Measurements from ENCODE around the gene ARMC8. TPM values are rescaled to one million over a fixed set of nuclear protein-coding genes. Genes with fewer than 3 reads are reported as not detected.

Gene ARMC8
- total RNA-seq, 1 donor from 2014 or later = 42.5 TPM

GRCh38 chr3:138188013-138188730 lies 1.1 kb downstream of the ARMC8 start:
- no peak for TF ChIP-seq CTCF (IDR thresholded peaks at IDR 0.05; ENCODE audit: insufficient read depth, low read length, poor library complexity, severe bottlenecking)
- Histone ChIP-seq H3K27me3 (ENCODE audit: control insufficient read depth, insufficient read depth, low read length) (no peaks in the 10 kb centered on the region), H3K36me3 (ENCODE audit: control insufficient read depth, insufficient read depth, low read length) (no peaks in the 10 kb centered on the region), H3K4me3 (ENCODE audit: low read depth, low read length) (peak overlapping the region; percentile 88)
- DNase-seq (ENCODE audit: low read depth) = no peak

DNA sequence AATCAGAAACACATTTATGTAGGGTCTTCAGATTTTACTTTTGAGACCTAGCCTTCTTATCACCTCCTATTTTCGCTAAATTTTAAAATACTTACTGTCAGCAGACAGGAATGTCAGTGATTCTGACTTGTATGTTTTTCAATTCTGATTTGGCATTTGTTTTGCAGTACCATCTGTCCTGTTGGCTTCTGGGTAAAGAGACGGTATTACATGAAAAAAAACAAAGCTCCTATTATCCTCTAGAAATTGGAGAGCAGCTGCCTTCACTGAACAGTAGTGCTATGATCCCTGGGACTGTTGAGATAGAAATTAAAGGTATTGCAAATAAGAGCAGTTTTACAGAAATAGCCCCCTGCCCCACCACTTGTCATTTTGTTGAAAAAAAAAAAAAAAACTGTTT lies 8.4 kb downstream of the ARMC8 start:
- DNase-seq (ENCODE audit: low read depth) = no peak
- Histone ChIP-seq H3K4me3 (ENCODE audit: low read depth, low read length) (no peak overlapping the region), H3K36me3 (ENCODE audit: control insufficient read depth, insufficient read depth, low read length) (no peaks in the 10 kb centered on the region), H3K27me3 (ENCODE audit: control insufficient read depth, insufficient read depth, low read length) (no peaks in the 10 kb centered on the region)
- TF ChIP-seq CTCF (IDR thresholded peaks at IDR 0.05; ENCODE audit: insufficient read depth, low read length, poor library complexity, severe bottlenecking) = no peak

- no peak overlapping the region for H3K4me3 ChIP-seq (ENCODE audit: low read depth, low read length)
- no peak for TF ChIP-seq CTCF (IDR thresholded peaks at IDR 0.05; ENCODE audit: insufficient read depth, low read length, poor library complexity, severe bottlenecking)
- H3K36me3 ChIP-seq (ENCODE audit: control insufficient read depth, insufficient read depth, low read length) = no peaks in the 10 kb centered on the region
- H3K27me3 ChIP-seq (ENCODE audit: control insufficient read depth, insufficient read depth, low read length) = no peaks in the 10 kb centered on the region
- no peak for DNase-seq (ENCODE audit: low read depth)
Observed at GRCh38 chr3:138196023-138196422, 8.9 kb downstream of the ARMC8 start.

- H3K36me3 ChIP-seq (ENCODE audit: control insufficient read depth, insufficient read depth, low read length) = no peaks in the 10 kb centered on the region
- TF ChIP-seq CTCF (IDR thresholded peaks at IDR 0.05; ENCODE audit: insufficient read depth, low read length, poor library complexity, severe bottlenecking) = no peak
- no peak for DNase-seq (ENCODE audit: low read depth)
Observed at GRCh38 chr3:138197058-138197457, 10.0 kb downstream of the ARMC8 start.

GRCh38 chr3:138197524-138197923 lies 10.4 kb downstream of the ARMC8 start:
- H3K36me3 ChIP-seq (ENCODE audit: control insufficient read depth, insufficient read depth, low read length) = no peaks in the 10 kb centered on the region
- no peak for TF ChIP-seq CTCF (IDR thresholded peaks at IDR 0.05; ENCODE audit: insufficient read depth, low read length, poor library complexity, severe bottlenecking)
- no peak overlapping the region for H3K4me3 ChIP-seq (ENCODE audit: low read depth, low read length)
- no peaks in the 10 kb centered on the region for H3K27me3 ChIP-seq (ENCODE audit: control insufficient read depth, insufficient read depth, low read length)
- no peak for DNase-seq (ENCODE audit: low read depth)

More at GRCh38 chr3:138197058-138197457, 10.0 kb downstream of the ARMC8 start:
- H3K4me3 ChIP-seq (ENCODE audit: low read depth, low read length) = no peak overlapping the region
- no peaks in the 10 kb centered on the region for H3K27me3 ChIP-seq (ENCODE audit: control insufficient read depth, insufficient read depth, low read length)

GRCh38 chr3:138199851-138200250 lies 12.8 kb downstream of the ARMC8 start:
- no peak for DNase-seq (ENCODE audit: low read depth)
- TF ChIP-seq CTCF (IDR thresholded peaks at IDR 0.05; ENCODE audit: insufficient read depth, low read length, poor library complexity, severe bottlenecking) = no peak
- Histone ChIP-seq H3K27me3 (ENCODE audit: control insufficient read depth, insufficient read depth, low read length) (no peaks in the 10 kb centered on the region), H3K4me3 (ENCODE audit: low read depth, low read length) (no peak overlapping the region), H3K36me3 (ENCODE audit: control insufficient read depth, insufficient read depth, low read length) (no peaks in the 10 kb centered on the region)
